Thyroid gland (tissue), 4 donors: ENCODE measurements around the gene PLCG1.

Experiments
- CTCF ChIP-seq, 6 experiments: fragments of 200-600 bp in 3 of 6; fragments of 450-650 bp in 3 of 6; sonication (generic) in 3 of 6; IDR thresholded peaks; one replicate each; pipeline ENCODE4 v1.5.1; 2016 to 2019; ENCODE audit warnings: antibody characterized with exemption in 6 of 6, mild to moderate bottlenecking in 2 of 6, inconsistent platforms in 1 of 6, moderate library complexity in 1 of 6
- POLR2A ChIP-seq, 2 donors: fragments of 450-650 bp; IDR thresholded peaks; one replicate each; pipeline ENCODE4 v1.6.1; 2017; ENCODE audit warnings: antibody characterized with exemption in 2 of 2, mild to moderate bottlenecking in 2 of 2, moderate library complexity in 1 of 2

- no peak for TF ChIP-seq CTCF (IDR thresholded peaks at IDR 0.05)
- TF ChIP-seq POLR2A (IDR thresholded peaks at IDR 0.05) = no peak
These were observed 87.7 kb downstream of the PLCG1 start for GRCh38 chr20:41225091-41225490.
